Testis (tissue), 3 donors: ENCODE measurements around the gene MYH15. TPM values are rescaled to one million over a fixed set of nuclear protein-coding genes. Genes with fewer than 3 reads are reported as not detected.

Experiments
- DNase-seq: peaks from one replicate; pipeline ENCODE4 v3.0.0-alpha.2; 2019
- H3K27ac ChIP-seq, 2 donors: fragments of 200-600 bp; sonication (generic); one replicate each; pipeline ENCODE4 v1.5.1; 2019
- H3K27me3 ChIP-seq: fragments of 200-600 bp; sonication (generic); one replicate; pipeline ENCODE4 v1.5.1; 2019
- H3K36me3 ChIP-seq: fragments of 200-600 bp; sonication (generic); one replicate; pipeline ENCODE4 v1.5.1; 2017; ENCODE audit warnings: low read depth; ENCODE audit errors: missing control alignments
- H3K4me1 ChIP-seq: fragments of 200-600 bp; sonication (generic); one replicate; pipeline ENCODE4 v1.5.1; 2019
- H3K4me3 ChIP-seq, 2 donors: fragments of 200-600 bp; sonication (generic); one replicate each; pipeline ENCODE4 v1.5.1; 2017 to 2019
- H3K9me3 ChIP-seq: fragments of 200-600 bp; sonication (generic); one replicate; pipeline ENCODE4 v1.5.1; 2017
- CTCF ChIP-seq, 3 experiments: fragments of 450-650 bp in 2 of 3; fragments of 200-600 bp in 1 of 3; sonication (generic) in 1 of 3; IDR thresholded peaks; one replicate each; pipeline ENCODE4 v1.5.1; 2016 to 2019; ENCODE audit warnings: antibody characterized with exemption in 3 of 3, mild to moderate bottlenecking in 2 of 3, moderate library complexity in 1 of 3
- POLR2A ChIP-seq: fragments of 450-650 bp; IDR thresholded peaks from one replicate; pipeline ENCODE4 v1.6.1; 2017; ENCODE audit warnings: antibody characterized with exemption, mild to moderate bottlenecking, moderate library complexity
- WGBS, 2 donors: methylation state at CpG; one replicate each; pipeline ENCODE4 v1.1.5; 2018; 5-methylcytosine and 5-hydroxymethylcytosine counted together
- intact Hi-C: fragments of 100-400 bp; cut with DNase I; formaldehyde crosslinking; loops from one replicate; pipeline ENCODE4 v1.15.1; 2023; ENCODE audit warnings: low total_unique reads
- polyA plus RNA-seq: library from polyadenylated mRNA; stranded (reverse); fragments of 350-450 nt; fragmentation: Illumina TruSeq; extraction: RNeasy Lipid Tissue Mini Kit (QIAGEN cat#74804); gene quantifications from one replicate; pipeline ENCODE4 v1.2.3, GENCODE V29; 2014; ENCODE audit warnings: low read depth, low replicate concordance; ENCODE audit not compliant: insufficient read depth
- total RNA-seq, 2 donors: library from RNA; depleted of rRNA; stranded (reverse); fragments of >200 nt; gene quantifications; one replicate each; pipeline ENCODE4 v1.2.3, GENCODE V29; 2016

MYH15 gene
- total and polyA plus RNA-seq, 3 donors from 2014 or later, result 0.91 to 2.2 (median 1.8) TPM

- 69 to 84% methylated on average over 3 of the region's 3 CpGs for WGBS, 2 donors
- TF ChIP-seq POLR2A (no peak), CTCF (IDR thresholded peaks at IDR 0.05) (no peak)
- no peak overlapping the region for H3K27ac ChIP-seq
- intact Hi-C loops, result loop anchor here (5.0 kb wide), 1 partner anchor 61 kb away; no protein-coding TSS in a partner anchor
- H3K9me3 ChIP-seq, result no peaks in the 10 kb centered on the region
- DNase-seq, result no peak
- no peaks in the 10 kb centered on the region for H3K36me3 ChIP-seq
- H3K4me3 ChIP-seq, result no peak overlapping the region
- H3K27me3 ChIP-seq, result no peaks in the 10 kb centered on the region
- no peaks in the 10 kb centered on the region for H3K4me1 ChIP-seq
These were observed 18.9 kb downstream of the MYH15 start for GRCh38 chr3:108491456-108491855.

GRCh38 chr3:108489776-108490175 lies 20.6 kb downstream of the MYH15 start:
- Histone ChIP-seq H3K27me3 (no peaks in the 10 kb centered on the region), H3K9me3 (no peaks in the 10 kb centered on the region), H3K4me1 (no peaks in the 10 kb centered on the region), H3K4me3 (no peak overlapping the region), H3K27ac (no peak overlapping the region), H3K36me3 (no peaks in the 10 kb centered on the region)
- intact Hi-C loops, result loop anchor here (5.0 kb wide), 1 partner anchor 63 kb away; no protein-coding TSS in a partner anchor
- 33 to 43% methylated on average over 2 of the region's 2 CpGs for whole genome bisulfite sequencing, 2 donors
- TF ChIP-seq POLR2A, result no peak
- peak; percentile 66 to 85 (median 83) for TF ChIP-seq CTCF (IDR thresholded peaks at IDR 0.05)
- DNase-seq, result peak; percentile 41

- Histone ChIP-seq H3K27ac (no peak overlapping the region), H3K4me3 (no peak overlapping the region), H3K36me3 (no peaks in the 10 kb centered on the region), H3K27me3 (no peaks in the 10 kb centered on the region), H3K4me1 (no peaks in the 10 kb centered on the region), H3K9me3 (no peaks in the 10 kb centered on the region)
- WGBS, 2 donors, result 57 to 60% methylated on average over 1 of the region's 1 CpG
- TF ChIP-seq POLR2A (no peak), CTCF (IDR thresholded peaks at IDR 0.05) (no peak)
- no peak for DNase-seq
- intact Hi-C loops, result no loop called here
These were observed 21.8 kb downstream of the MYH15 start for GRCh38 chr3:108488631-108489030.

- Histone ChIP-seq H3K4me1 (no peaks in the 10 kb centered on the region), H3K27me3 (no peaks in the 10 kb centered on the region), H3K4me3 (no peak overlapping the region), H3K27ac (no peak overlapping the region), H3K9me3 (no peaks in the 10 kb centered on the region), H3K36me3 (no peaks in the 10 kb centered on the region)
- 76 to 78% methylated on average over 2 of the region's 2 CpGs for WGBS, 2 donors
- TF ChIP-seq POLR2A (no peak), CTCF (IDR thresholded peaks at IDR 0.05) (no peak)
- intact Hi-C loops, result no loop called here
- DNase-seq, result no peak
These were observed 23.0 kb downstream of the MYH15 start for GRCh38 chr3:108487439-108487838.

GRCh38 chr3:108486941-108487340 lies 23.5 kb downstream of the MYH15 start:
- Histone ChIP-seq H3K27ac (no peak overlapping the region), H3K4me3 (no peak overlapping the region), H3K27me3 (no peaks in the 10 kb centered on the region), H3K4me1 (no peaks in the 10 kb centered on the region), H3K36me3 (no peaks in the 10 kb centered on the region), H3K9me3 (no peaks in the 10 kb centered on the region)
- intact Hi-C loops, result no loop called here
- 68 to 77% methylated on average over 6 of the region's 6 CpGs for WGBS, 2 donors
- DNase-seq, result no peak
- TF ChIP-seq POLR2A, result no peak
- TF ChIP-seq CTCF (IDR thresholded peaks at IDR 0.05), result no peak
